Measurements from ENCODE around the gene NEK8.
"Not testable (repeated sequence)": the region's sequence is repeated elsewhere in the genome, so short reads cannot be mapped to it uniquely, and the experiment has no call there.

The NEK8 gene

DNA sequence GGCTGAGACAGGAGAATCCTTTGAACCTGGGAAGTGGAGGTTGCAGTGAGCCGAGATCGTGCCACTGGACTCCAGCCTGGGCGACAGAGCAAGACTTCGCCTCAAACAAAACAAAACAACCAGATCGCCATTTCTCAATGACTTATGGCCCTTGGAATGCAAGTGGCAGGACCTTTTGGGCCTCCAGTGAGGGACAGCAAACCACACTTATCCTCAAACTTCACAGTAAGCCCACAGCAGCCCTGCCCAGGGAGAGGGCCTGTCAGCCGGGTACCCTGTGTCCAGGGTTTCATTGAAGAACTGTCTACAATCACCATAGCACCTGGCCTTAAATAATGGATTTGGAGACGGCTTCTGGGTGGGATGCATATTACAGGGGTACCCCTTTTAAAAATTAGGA is 26.9 kb downstream of the NEK8 start:
- peak overlapping the region; percentile 48 for H3K27ac Mint-ChIP-seq
- H3K4me3 Mint-ChIP-seq = no peak overlapping the region
- no peaks in the 10 kb centered on the region for H3K27me3 Mint-ChIP-seq
- H3K9me3 Mint-ChIP-seq = no peaks in the 10 kb centered on the region
- H3K4me1 Mint-ChIP-seq = peaks cover 8% of the 10 kb centered on the region
- ATAC-seq = no peak
- H3K36me3 Mint-ChIP-seq = peaks cover 37% of the 10 kb centered on the region

DNA sequence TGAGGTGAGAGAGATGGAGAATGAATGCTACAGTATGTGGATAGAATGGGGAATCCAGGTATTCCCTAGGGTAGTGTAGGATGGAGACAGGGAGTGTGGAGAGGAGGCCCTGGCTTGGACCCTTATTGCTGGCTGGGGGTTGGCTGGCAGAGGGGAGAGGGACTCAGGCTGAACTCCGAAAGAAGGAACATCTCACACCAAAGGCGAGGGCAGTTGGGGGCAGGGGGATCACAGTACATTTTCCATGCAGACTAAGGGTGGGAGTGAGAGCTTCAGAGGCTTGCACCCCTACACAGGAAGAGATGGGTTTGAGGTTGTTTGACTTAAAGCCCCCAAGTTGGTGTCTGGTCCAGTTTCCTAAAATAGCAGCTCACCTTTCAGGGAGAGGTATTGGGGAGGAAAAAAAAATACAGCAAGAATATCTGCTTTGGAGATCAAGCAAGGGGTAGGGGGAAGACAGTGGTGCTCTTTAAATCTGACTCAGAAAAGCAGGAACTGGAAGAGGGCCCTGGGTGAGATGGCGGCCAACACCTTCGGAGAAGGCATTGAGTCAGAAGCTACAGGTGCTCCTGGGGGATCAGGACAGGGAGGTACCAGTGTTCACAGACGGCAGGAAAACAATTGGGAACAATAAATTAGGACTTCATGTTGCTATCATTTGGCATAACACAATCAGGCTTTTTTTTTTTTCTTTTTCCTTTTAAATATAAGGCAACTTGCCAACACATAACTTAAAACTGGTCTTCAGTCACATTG is 27.6 kb downstream of the NEK8 start:
- Mint-ChIP-seq H3K27ac (peak overlapping the region; percentile 48), H3K36me3 (peaks cover 37% of the 10 kb centered on the region), H3K9me3 (no peaks in the 10 kb centered on the region), H3K4me3 (no peak overlapping the region), H3K4me1 (peaks cover 11% of the 10 kb centered on the region), H3K27me3 (no peaks in the 10 kb centered on the region)
- ATAC-seq = no peak

GRCh38 chr17:28758411-28759121 is 30.0 kb downstream of the NEK8 start:
- no peak overlapping the region for H3K4me3 Mint-ChIP-seq
- no peak for ATAC-seq
- H3K9me3 Mint-ChIP-seq = no peaks in the 10 kb centered on the region
- H3K27ac Mint-ChIP-seq = no peak overlapping the region
- no peaks in the 10 kb centered on the region for H3K27me3 Mint-ChIP-seq
- peaks cover 16% of the 10 kb centered on the region for H3K4me1 Mint-ChIP-seq
- H3K36me3 Mint-ChIP-seq = peaks cover 37% of the 10 kb centered on the region

- Mint-ChIP-seq H3K9me3 (no peaks in the 10 kb centered on the region), H3K27me3 (no peaks in the 10 kb centered on the region), H3K27ac (peak overlapping the region; percentile 4), H3K36me3 (peaks cover 42% of the 10 kb centered on the region), H3K4me1 (peaks cover 22% of the 10 kb centered on the region), H3K4me3 (no peak overlapping the region)
- ATAC-seq = no peak
These were observed 30.8 kb downstream of the NEK8 start for GRCh38 chr17:28759256-28759865.

GRCh38 chr17:28760601-28761562 is 32.3 kb downstream of the NEK8 start:
- Mint-ChIP-seq H3K27ac (peak overlapping the region; percentile 27), H3K9me3 (no peaks in the 10 kb centered on the region), H3K36me3 (peaks cover 45% of the 10 kb centered on the region), H3K27me3 (no peaks in the 10 kb centered on the region), H3K4me1 (peaks cover 20% of the 10 kb centered on the region), H3K4me3 (no peak overlapping the region)
- ATAC-seq = no peak

DNA sequence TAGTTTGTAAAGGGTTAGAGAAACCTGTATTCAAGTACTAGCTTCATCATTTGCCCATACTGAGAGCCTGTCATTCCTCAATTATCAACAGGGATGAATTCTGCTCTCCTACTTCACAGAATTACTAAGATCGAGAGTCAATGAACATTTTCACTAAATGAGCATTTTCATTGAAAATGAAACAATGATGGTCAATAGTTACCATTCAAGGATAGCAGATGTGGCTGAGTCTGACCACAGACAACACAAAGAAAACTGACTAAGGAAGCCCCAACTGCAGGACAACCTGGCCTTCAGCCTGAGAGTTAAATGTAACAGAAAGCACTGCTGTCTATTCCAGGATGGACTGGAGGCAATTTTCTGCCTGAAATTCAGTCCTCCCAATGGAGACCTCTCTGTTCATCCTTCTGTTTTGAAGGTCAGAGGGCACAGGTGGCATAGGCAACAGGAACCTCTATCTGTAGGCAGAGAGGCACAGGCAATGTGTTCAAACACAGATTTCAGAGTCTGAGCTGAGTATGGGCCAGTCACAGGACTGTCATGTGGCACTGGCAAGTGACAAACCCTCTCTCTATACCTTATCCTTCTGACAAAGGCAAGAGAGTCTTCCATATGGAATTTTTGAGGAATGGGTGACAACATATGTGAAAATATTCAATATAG is 34.7 kb downstream of the NEK8 start:
- Mint-ChIP-seq H3K4me1 (peaks cover 13% of the 10 kb centered on the region), H3K4me3 (no peak overlapping the region)

DNA sequence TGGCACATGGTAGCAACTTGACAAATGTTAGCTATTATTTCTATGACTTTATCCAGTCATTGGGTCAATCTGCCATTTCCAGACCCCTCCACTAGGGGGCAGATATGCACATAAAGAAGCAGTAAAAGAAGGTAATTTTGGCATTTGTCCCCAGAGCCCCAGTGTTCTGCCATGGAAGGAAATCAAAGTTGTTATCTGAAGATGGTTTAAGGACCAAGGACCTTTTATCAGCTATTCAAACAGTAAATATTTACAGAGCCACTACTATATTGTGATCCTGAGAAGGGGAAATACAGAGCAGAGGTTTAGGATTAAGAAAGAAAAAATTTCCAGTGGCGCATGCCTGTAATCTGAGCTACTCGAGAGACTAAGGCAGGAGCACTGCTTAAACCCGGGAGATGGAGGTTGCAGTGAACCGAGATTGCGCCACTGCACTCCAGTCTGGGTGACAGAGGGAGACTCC is 35.2 kb downstream of the NEK8 start:
- Mint-ChIP-seq H3K4me1 (peaks cover 13% of the 10 kb centered on the region), H3K27ac (peak overlapping the region; percentile 19), H3K4me3 (no peak overlapping the region), H3K36me3 (peaks cover 20% of the 10 kb centered on the region), H3K27me3 (no peaks in the 10 kb centered on the region), H3K9me3 (no peaks in the 10 kb centered on the region)
- peak; percentile 61 for ATAC-seq

More for the DNA sequence above, 34.7 kb downstream of the NEK8 start:
- Mint-ChIP-seq H3K27me3 (no peaks in the 10 kb centered on the region), H3K9me3 (no peaks in the 10 kb centered on the region), H3K27ac (peak overlapping the region; percentile 19), H3K36me3 (peaks cover 26% of the 10 kb centered on the region)
- peak; percentile 41 for ATAC-seq

DNA sequence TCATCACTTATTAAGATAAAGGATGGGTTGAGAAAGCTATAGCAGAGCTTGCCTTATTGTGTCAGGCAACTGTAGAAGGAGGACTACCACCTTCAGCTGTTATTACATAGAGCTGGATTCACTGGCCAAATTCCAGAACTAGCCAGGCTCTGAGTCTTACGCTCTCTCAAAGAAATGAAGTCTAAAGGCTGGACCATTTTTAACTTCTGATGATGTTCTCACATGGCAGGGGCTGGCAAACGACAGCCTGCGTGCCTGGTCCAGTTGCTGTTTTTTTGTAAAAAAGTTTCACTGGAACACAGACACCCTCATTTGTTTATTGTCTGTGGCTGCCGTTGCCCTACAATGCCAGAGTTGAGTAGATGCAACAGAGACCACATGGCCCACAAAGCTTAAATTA is 36.5 kb downstream of the NEK8 start:
- H3K36me3 Mint-ChIP-seq = peaks cover 17% of the 10 kb centered on the region
- H3K9me3 Mint-ChIP-seq = no peaks in the 10 kb centered on the region
- no peaks in the 10 kb centered on the region for H3K27me3 Mint-ChIP-seq
- no peak overlapping the region for H3K4me3 Mint-ChIP-seq
- no peak for ATAC-seq
- peaks cover 13% of the 10 kb centered on the region for H3K4me1 Mint-ChIP-seq
- H3K27ac Mint-ChIP-seq = peak overlapping the region; percentile 32

GRCh38 chr17:28773736-28774135 is 45.1 kb downstream of the NEK8 start:
- Mint-ChIP-seq H3K27ac (no peak overlapping the region), H3K36me3 (peaks cover 14% of the 10 kb centered on the region), H3K4me1 (peaks cover 19% of the 10 kb centered on the region), H3K9me3 (no peaks in the 10 kb centered on the region), H3K4me3 (no peak overlapping the region), H3K27me3 (no peaks in the 10 kb centered on the region)
- no peak for ATAC-seq

GRCh38 chr17:28774206-28774605 is 45.6 kb downstream of the NEK8 start:
- H3K36me3 Mint-ChIP-seq = peaks cover 18% of the 10 kb centered on the region
- no peak overlapping the region for H3K4me3 Mint-ChIP-seq
- no peaks in the 10 kb centered on the region for H3K27me3 Mint-ChIP-seq
- no peak for ATAC-seq
- no peak overlapping the region for H3K27ac Mint-ChIP-seq
- no peaks in the 10 kb centered on the region for H3K9me3 Mint-ChIP-seq
- H3K4me1 Mint-ChIP-seq = peaks cover 19% of the 10 kb centered on the region

DNA sequence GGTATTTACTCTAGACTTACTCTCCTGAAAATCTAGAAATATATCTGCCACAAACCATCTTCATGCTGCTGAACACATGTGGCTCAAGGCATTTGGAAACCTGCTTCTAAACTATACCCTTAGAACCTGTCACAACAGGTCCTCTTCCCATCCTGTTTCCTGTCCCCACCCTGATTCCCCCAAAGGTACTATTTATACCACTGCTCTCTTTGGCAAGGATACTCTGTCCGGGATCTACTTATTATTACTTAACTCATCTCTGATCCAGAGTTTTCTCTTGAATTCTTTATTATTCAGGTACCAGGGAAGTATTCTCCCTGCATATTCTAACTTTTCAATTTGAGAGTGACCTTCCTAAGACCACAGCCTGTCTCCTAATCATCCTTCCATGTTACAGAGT is 48.6 kb downstream of the NEK8 start:
- H3K27ac Mint-ChIP-seq = peak overlapping the region; percentile 17
- no peaks in the 10 kb centered on the region for H3K27me3 Mint-ChIP-seq
- ATAC-seq = no peak
- no peak overlapping the region for H3K4me3 Mint-ChIP-seq
- H3K9me3 Mint-ChIP-seq = no peaks in the 10 kb centered on the region
- H3K36me3 Mint-ChIP-seq = peaks cover 29% of the 10 kb centered on the region
- H3K4me1 Mint-ChIP-seq = peaks cover 36% of the 10 kb centered on the region

DNA sequence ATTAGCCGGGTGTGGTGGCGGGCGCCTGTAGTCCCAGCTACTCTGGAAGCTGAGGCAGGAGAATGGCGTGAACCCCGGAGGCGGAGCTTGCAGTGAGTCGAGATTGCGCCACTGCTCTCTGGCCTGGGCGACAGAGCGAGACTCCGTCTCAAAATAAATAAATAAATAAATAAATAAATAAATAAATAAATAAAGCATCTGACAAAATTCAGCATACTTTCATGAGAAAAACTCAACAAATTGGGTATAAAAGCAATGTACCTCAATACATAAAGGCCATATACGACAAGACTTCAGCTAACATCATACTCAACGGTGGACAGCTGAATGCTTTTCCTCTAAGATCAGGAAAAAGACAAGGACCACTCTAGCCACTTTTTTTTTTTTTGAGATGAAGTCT is 51.0 kb downstream of the NEK8 start:
- not testable (repeated sequence) for H3K4me3 Mint-ChIP-seq, ATAC-seq, H3K27ac Mint-ChIP-seq

DNA sequence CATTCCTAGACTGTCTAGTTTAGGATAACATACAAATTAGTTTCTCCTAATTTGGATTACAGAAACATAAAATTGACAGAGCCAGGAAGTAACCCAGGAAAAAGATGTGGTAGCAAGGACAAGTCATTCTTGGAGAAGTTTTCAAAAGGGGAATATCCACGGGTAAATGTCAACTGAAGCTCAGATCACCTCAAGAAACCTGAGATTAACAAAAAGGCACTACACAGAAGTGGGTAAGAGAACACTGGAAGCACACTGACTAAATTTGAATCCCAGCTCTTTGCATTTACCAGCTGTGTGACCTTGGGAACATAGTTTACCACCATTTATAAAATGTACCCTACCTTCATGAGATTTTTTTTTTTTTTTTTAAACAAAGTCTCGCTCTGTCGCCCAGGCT is 54.6 kb downstream of the NEK8 start:
- peaks cover 24% of the 10 kb centered on the region for H3K36me3 Mint-ChIP-seq
- peaks cover 20% of the 10 kb centered on the region for H3K4me1 Mint-ChIP-seq
- ATAC-seq = no peak
- no peaks in the 10 kb centered on the region for H3K9me3 Mint-ChIP-seq
- H3K27me3 Mint-ChIP-seq = no peaks in the 10 kb centered on the region
- H3K27ac Mint-ChIP-seq = peak overlapping the region; percentile 30
- H3K4me3 Mint-ChIP-seq = no peak overlapping the region

More for the DNA sequence above, 51.0 kb downstream of the NEK8 start:
- not testable (repeated sequence) for H3K27me3 Mint-ChIP-seq, H3K9me3 Mint-ChIP-seq
- peaks cover 36% of the 10 kb centered on the region for H3K4me1 Mint-ChIP-seq
- peaks cover 24% of the 10 kb centered on the region for H3K36me3 Mint-ChIP-seq

GRCh38 chr17:28788100-28788499 is 59.5 kb downstream of the NEK8 start:
- Mint-ChIP-seq H3K4me1 (peaks cover 7% of the 10 kb centered on the region), H3K9me3 (no peaks in the 10 kb centered on the region), H3K4me3 (no peak overlapping the region), H3K36me3 (no peaks in the 10 kb centered on the region), H3K27me3 (no peaks in the 10 kb centered on the region), H3K27ac (no peak overlapping the region)
- ATAC-seq = no peak

Measured in stimulated activated memory B cell treated with anti-CD40 and anti-IgM and Interleukin-4, amounts not matched to agents 10 μg/mL and 1 μg/mL and 100 μg/mL, for 72 hours (primary cell).